ENCODE results near the gene DCTN5.

DCTN5 gene

DNA sequence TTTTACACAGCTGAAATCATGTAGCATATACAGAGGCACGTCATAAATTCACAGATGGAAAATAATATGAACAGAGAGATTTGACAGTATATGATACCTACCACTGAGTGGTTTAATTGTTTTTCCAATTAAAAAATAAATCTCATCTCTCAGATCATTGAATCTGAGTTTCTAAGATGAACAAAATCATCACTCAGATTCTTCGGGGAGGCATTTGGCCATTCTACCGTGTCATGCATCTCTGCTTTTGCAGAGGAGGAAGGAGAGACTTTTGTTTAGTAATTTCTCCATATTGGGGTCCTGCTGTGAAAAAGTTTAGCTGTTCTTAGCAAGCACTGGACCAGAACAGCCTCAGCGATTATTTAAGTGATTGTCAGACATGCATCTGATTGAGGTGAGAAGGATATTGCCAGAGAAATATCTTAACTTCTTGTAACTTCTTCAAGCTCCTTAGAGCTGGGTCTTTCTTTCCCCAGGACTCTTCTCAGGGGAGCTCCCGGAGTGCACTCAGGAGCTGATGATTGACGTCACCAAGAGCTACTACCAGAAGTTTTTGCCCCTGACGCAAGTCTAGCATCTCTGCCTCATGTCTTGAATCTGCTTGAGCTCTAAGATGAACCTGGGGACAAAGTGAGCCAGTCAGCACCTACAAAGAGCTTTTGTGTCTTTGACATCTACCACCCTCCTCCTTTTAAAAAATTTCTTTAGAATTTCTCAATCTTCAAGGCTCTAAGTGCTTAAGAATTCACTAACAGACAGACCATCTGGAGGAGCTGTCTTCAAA is 25.5 kb downstream of the DCTN5 start:
- no peak for TF ChIP-seq CTCF (IDR thresholded peaks at IDR 0.05; ENCODE audit: low read depth, low read length)
- no peak overlapping the region for H3K4me3 ChIP-seq (ENCODE audit: low read depth, low read length)

DNA sequence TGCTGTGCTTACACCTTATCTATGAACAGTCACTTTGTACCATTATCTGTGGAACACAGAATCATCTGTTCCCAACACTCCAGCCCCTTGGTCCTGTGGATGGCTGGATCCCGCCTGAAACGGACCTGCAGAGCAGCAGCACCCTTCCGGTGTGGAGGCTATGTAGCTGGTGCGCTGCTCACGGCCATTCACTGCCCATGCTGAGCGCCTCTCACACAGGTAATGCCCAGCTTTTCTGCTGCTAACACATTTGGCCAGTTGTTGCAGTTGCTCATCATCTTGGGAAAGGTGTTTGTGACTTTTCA is 26.0 kb downstream of the DCTN5 start:
- H3K4me3 ChIP-seq (ENCODE audit: low read depth, low read length): no peak overlapping the region
- no peak for TF ChIP-seq CTCF (IDR thresholded peaks at IDR 0.05; ENCODE audit: low read depth, low read length)

GRCh38 chr16:23668225-23668624 is 27.0 kb downstream of the DCTN5 start:
- no peak overlapping the region for H3K4me3 ChIP-seq (ENCODE audit: low read depth, low read length)
- TF ChIP-seq CTCF (IDR thresholded peaks at IDR 0.05; ENCODE audit: low read depth, low read length): no peak

GRCh38 chr16:23668873-23669272 is 27.6 kb downstream of the DCTN5 start:
- H3K4me3 ChIP-seq (ENCODE audit: low read depth, low read length): no peak overlapping the region
- TF ChIP-seq CTCF (IDR thresholded peaks at IDR 0.05; ENCODE audit: low read depth, low read length): no peak

DNA sequence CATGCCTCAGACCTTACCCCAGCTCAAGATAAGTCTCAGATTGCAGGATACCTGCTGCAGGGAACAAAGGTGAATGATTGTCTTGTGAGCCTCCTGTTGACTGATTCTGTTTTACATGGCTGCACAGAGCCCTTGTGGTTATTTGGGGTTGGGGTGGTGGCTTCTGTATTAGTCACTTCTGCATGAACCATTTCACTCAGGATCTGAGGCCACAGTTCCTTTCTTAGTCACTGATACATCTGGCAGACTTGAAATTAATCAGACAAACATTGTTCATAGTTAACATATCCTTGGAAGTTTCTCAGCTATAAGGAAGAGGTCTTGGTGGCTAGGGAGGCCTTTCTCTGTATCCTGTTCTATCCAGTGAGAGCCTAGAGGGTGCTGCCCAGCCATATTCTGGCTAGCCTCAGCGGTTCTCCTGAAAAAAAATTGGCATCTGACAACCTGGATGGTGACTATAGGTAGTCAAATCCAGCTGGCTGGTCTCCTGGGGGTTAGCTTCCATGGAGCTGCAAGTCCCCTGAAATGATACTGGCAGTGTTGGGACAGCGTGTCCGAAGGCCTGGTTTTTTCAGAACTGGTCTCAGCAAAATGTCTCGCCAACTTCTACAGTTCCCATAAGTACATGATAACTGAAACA is 29.0 kb downstream of the DCTN5 start:
- no peak for TF ChIP-seq CTCF (IDR thresholded peaks at IDR 0.05; ENCODE audit: low read depth, low read length)
- H3K4me3 ChIP-seq (ENCODE audit: low read depth, low read length): no peak overlapping the region

- TF ChIP-seq CTCF (IDR thresholded peaks at IDR 0.05; ENCODE audit: low read depth, low read length): no peak
- H3K4me3 ChIP-seq (ENCODE audit: low read depth, low read length): no peak overlapping the region
These were observed 32.8 kb downstream of the DCTN5 start for GRCh38 chr16:23673971-23674614.

DNA sequence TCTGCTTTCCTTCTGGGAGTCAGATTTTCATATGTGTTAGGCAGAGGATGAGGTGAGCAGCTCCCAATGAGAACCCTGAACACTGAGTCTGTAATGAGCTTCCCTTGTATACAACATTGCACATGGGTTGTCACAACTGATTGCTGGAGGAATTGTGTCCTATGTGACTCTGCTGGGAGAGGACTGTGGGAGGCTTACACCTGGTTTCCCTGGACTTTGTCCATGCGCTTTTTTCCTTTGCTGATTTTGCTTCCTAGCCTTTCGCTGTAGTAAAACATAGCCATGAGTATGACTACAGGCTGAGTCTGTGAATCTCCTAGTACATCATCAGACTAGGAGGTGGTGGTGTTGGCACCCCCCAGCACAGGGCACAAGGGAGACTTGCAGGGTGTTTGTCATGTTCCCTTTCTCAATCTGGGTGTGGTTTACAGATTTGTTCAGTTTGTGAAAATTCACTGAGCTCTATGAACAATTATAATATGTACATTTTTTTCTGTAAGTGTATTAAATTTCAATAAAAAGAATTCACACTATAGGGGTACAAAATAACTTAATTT is 35.7 kb downstream of the DCTN5 start:
- H3K4me3 ChIP-seq (ENCODE audit: low read depth, low read length): no peak overlapping the region
- no peak for TF ChIP-seq CTCF (IDR thresholded peaks at IDR 0.05; ENCODE audit: low read depth, low read length)
